GM23338 (cell line): ENCODE measurements around the gene CENPA.

ENCODE experiments used
- CTCF ChIP-seq, 2 experiments: fragments of 200-600 bp in 1 of 2; sonication (generic) in 1 of 2; conservative IDR thresholded peaks; 2 replicates each; pipeline versions ENCODE4 v1.5.1 to v1.6.1; 2016 to 2017; ENCODE audit warnings: antibody characterized with exemption in 2 of 2, low read depth in 2 of 2, mild to moderate bottlenecking in 2 of 2, moderate library complexity in 1 of 2
- ETS1 ChIP-seq: IDR thresholded peaks from 2 replicates; pipeline ENCODE4 v1.6.1; 2016; ENCODE audit warnings: antibody characterized with exemption
- EZH2 ChIP-seq: fragments of 200-600 bp; sonication (generic); IDR thresholded peaks from one replicate; pipeline ENCODE4 v1.8.0; 2017; ENCODE audit warnings: antibody characterized with exemption, mild to moderate bottlenecking, low read depth; ENCODE audit not compliant: unreplicated experiment
- POLR2AphosphoS5 ChIP-seq: IDR thresholded peaks from 2 replicates; pipeline ENCODE4 v1.6.1; 2016; ENCODE audit warnings: antibody characterized with exemption, low read depth
- REST ChIP-seq: IDR thresholded peaks from one replicate; pipeline ENCODE4 v1.6.1; 2018; ENCODE audit warnings: antibody characterized with exemption; ENCODE audit not compliant: unreplicated experiment

GRCh38 chr2:26778507-26778906 lies 7.3 kb upstream of the CENPA start:
- TF ChIP-seq CTCF (conservative IDR thresholded peaks at IDR 0.05; ENCODE audit: low read depth in 2 of 2) (no peak), EZH2 (no peak), ETS1 (no peak), POLR2AphosphoS5 (no peak), REST (no peak)
